ELF-1 (cell line): ENCODE results near the gene RPS25.
"Not testable (repeated sequence)": the region's sequence is repeated elsewhere in the genome, so short reads cannot be mapped to it uniquely, and the experiment has no call there.

Source experiments
- DNase-seq: peaks from one replicate; pipeline ENCODE4 v3.0.0-alpha.2; 2016; ENCODE audit warnings: low read depth, low spot score

The RPS25 gene

DNA sequence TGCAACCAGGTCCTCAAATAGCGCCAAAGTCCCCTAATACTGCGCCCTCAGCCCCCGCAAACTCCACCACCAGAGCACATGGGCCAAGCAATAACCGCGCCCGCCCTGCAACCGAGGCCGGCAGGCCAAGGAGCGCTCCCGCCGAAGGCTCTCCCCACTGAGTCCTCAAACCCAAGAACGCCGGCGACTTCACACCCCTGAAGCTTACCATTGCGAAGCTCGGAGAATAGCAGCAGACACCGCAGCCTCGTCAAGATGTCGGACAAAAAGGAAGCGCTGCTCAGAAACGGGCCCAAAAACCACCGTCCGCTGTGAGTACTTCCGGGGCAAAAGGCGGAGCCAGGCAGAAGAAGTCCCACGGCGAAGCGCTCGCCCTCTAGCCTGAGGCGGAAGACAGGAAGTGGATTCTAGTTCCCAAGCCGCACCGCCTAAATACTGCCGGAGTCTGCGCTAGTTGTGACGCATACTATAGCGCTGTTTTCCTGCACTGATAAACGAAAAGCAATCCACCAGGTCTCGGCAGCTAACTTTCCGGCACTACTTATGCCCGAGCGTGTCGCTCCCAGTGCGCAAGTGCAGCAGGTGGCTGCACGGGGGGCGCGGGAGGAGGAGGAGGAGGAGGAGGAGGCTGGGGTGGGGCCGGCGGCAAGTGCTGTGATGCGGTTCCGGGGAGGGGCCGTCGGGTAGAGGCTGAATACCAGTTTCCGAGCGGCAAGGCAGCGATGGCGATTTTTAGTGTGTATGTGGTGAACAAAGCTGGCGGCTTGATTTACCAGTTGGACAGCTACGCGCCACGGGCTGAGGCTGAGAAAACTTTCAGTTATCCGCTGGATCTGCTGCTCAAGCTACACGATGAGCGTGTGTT lies at the start of gene RPS25, which contains the start of gene TRAPPC4:
Gene RPS25, minus strand, starts transcription at position 270 of the 865 bp plus-strand sequence. Its CDS starts 59 bp downstream, at position 211.
Gene TRAPPC4, plus strand, starts transcription at position 693 of the 865 bp plus-strand sequence. Its CDS starts 30 bp downstream, at position 723.
- peak; percentile 97 for DNase-seq

GRCh38 chr11:119067371-119068222 lies 49.5 kb upstream of the RPS25 start, which contains the start of gene VPS11:
Gene VPS11 (plus strand): TSS chr11:119067818. CDS start chr11:119067824, 6 bp downstream.
- peak; percentile 96 for DNase-seq

DNA sequence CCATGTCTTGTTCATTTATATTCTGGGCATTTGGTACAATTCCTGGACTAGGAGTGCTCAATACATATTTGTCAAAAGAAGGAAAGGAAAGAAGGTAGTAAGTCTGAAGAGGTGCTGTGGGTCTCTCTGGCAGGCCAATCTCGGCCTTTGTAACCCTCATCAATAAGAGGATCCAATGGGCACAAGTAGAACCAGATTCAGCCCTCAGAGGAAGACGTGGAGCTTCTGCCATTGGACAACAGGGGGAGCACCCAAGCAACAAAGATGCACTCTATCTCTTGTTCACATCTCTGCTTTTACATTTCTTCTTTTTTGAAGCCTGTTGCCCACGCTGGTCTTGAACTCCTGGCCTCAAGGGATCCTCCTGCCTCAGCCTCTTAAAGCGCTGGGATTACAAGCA lies 47.2 kb upstream of the RPS25 start:
- peak; percentile 47 for DNase-seq

GRCh38 chr11:119062779-119063178 lies 44.6 kb upstream of the RPS25 start:
- DNase-seq = no peak

- DNase-seq = no peak
Measured at GRCh38 chr11:119061256-119061655, 43.1 kb upstream of the RPS25 start.

DNA sequence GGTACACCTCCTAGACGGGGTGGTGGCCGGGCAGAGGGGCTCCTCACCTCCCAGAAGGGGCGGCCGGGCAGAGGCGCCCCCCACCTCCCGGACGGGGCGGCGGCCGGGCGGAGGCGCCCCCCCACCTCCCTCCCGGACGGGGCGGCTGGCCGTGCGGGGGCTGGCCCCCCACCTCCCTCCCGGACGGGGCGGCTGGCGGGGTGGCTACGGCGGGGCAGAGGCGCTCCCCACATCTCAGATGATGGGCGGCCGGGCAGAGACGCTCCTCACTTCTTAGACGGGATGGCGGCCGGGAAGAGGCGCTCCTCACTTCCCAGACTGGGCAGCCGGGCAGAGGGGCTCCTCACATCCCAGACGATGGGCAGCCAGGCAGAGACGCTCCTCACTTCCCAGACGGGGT lies 41.0 kb upstream of the RPS25 start:
- DNase-seq = not testable (repeated sequence)

DNA sequence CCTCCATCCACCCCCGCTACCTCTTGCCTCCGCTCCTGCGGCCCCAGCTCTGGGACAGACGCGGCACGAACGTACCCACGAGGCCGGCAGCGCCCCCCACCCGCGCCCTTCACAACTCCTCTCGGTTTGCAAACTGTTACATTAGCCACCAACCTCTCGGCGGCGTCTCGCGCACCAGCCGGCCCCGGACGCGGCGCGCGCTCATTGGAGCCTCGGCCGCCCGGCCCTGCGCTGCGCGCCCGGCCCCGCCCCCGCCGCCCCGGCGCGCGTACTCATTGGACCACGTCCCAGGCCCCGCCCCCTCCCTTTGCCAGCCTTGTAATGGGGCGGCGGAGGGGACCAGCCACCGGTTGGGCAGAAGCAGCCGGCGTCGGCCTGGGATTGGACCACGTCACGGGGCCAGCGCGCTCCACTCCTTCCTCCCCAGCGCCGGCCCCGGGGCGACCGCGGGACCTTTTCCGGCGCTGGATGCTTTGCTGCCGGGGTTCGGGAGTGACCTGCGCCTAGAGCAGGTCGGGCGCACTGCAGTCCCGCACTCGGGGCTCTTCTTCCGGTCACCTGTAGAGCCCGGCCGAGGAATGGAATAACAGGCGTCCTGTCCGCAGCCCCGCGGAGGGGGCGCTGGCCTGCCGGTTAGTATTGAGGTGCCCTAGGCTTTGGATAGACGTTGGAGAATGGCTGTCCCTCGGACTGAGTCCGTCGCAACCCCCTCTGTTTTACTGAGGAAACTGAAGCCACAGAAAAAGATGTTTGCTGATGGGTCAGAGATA lies 39.0 kb upstream of the RPS25 start, which contains the start of gene HYOU1:
Gene HYOU1, minus strand, starts transcription at position 206 of the 770 bp plus-strand sequence. CDS start 1,045 bp downstream, outside the sequence.
- peak; percentile 99 for DNase-seq

- DNase-seq = peak; percentile 47
Measured at GRCh38 chr11:119056421-119056999, 38.4 kb upstream of the RPS25 start.

DNA sequence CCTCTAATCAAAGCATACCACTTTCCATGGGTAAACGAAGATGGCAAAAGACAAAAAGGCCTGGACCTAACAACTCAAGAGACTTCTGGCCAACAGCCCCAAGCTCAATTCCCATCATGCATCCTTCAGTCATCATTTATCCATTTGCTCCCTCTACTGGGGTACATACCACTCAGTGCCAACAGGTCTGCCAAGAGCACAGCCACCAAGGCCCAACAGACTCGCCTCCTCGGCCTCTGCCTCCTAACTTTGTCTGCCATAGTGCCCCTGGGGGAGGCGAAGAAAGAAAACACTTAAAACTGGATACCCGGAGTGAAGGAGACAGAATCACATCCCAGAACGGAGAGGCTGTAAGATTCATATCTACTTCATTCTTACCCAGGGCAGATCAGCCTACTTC lies 37.8 kb upstream of the RPS25 start:
- DNase-seq = no peak

DNA sequence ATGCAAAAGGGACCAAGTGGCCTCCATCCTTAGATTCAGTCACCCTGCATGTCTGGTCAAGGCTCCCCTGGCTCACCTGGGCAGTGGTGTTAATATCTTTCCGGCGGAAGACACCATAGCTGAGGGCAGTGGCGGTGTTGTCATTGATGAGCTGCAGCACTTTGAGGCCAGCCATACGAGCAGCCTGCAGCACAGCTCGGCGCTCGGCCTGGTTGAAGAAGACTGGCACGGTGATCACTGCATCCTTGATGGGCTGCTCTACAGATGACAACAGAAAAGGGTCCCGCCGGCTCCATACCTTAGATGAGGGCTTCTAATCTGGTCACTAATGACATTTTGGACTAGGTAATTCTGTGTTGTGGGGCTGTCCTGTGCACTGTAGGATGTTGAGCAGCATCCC lies 36.3 kb upstream of the RPS25 start:
- DNase-seq = no peak

- no peak for DNase-seq
Measured at GRCh38 chr11:119052163-119052814, 34.1 kb upstream of the RPS25 start.

DNA sequence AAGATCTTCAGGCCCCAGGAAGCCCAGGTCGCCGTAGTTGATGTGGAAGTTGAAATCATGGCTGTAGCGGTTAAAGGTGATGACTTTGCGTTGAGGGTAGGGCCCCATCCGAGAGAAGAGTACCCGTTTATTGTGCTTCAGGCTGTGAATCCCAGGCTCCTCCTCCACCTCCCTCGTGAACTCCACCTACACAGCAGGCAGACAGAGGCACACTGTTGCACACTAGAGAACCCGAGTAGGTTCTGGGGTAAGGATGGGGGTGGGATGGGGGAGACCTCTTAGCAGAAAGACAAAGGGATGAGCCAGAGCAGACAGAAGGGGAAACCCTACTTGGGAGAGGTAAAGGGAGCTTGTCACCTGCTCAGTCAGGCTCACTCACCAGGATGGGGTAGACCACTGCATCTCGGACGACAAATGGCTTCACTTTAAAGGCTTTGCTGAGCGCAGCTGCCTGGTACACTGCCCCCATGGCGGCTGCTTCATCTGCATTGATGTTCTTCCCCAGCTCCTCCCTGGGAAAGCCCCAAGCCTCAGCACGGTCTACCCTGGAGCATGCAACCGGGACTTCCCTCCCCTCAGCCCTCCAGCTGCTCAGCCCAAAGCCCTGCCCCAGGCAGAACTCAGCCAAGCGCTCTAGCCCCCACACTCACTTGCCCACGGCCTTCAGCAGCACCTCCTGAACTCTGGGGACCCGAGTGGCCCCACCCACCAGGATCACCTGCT lies 33.5 kb upstream of the RPS25 start:
- no peak for DNase-seq

DNA sequence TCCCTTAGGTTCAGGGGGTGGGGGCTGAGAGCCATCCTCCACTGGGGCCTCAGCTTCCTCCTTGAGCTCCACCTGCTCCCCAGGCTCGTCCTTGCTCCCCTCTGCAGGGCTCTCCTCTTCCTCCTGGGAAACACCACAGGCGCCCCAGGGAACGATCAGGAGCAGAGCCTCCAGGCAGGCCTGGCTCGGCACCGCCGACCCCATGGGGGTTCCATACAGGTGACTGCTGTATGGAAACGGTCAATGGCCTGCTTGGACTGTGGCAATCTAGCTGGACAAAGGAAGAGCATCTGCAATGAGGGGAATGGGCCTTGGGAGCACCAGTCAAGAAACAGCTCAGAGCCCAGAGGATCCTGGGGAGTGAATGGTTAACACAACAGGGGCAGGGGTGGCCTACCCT lies 30.9 kb upstream of the RPS25 start:
- DNase-seq = no peak

DNA sequence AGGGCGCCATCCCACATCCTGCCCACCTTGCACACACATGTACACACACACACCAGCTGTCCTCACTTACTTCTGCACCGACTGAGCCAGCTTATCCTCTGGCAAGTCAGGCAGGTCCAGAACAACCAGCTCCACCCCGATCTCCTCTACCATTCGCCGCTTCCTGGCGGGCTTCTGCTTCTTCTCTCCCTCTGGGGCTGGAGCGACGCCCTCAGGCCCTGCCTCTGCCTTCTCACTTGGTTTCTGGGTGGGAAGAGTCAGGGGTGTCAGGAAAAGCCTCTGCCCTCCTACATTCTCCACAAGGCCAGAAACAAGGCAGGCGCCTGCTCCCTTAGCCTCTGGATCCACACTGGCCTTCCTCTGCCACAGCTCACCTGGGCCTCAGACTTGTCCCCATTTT lies 30.5 kb upstream of the RPS25 start:
- DNase-seq = no peak

- DNase-seq = no peak
Measured at GRCh38 chr11:119047205-119047604, 29.1 kb upstream of the RPS25 start.

DNA sequence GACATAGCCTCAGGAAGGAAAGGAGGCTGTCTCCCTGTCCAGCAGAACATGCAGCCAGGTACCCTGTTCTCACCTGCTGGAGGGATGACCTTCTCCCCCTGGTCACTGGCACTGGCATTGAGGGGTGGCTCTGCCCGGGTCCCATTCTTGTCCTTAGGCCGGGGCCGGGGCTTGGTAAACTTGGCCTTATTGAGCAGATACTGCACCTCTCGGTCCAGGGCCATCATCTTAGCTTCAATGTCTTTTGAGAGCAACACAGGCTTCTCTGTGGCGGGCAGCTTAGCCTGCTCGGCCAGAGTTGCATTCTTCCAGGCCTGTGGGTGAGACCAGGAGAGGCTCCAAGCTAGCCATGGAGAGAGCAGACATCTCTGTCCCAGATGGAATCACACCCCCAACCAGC lies 28.3 kb upstream of the RPS25 start:
- no peak for DNase-seq

DNA sequence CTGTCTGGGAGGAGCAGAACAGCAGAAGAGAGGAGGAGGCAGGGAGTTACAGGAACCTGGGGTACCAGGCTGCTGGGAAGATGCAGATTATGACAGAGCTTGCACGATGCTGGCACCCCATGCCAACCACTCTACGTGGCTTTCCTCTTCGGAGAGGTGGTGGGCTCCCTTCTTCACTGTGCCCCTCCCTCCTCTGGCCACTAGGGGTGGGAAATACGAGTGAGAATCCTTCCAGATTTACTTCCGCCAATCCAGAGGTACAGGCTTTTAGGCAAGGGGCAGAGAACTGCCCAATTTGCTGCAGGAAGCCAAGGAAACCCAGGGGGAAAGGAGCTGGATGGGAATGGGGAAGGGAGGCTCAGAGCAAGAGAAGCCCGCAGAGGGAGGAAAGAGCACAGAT lies 26.6 kb upstream of the RPS25 start:
- DNase-seq = no peak

DNA sequence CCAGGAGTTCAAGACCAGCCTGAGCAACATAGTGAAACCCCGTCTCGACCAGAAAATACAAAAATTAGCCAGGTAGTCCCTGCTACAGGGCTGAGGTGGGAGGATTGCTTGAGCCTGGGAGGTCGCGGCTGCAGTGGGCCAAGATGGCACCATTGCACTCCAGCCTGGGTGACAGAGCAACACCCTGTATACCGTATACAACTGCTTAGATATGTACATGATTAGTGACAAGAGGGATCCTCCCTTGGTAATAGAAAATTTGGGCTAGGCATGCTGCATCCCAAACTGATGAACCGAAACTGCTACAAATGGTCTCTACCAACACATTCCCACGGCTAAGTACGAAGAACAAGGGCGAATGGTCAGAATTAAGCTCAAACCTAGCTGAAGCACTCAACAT lies 24.8 kb upstream of the RPS25 start:
- no peak for DNase-seq

- DNase-seq = no peak
Measured at GRCh38 chr11:119041821-119042514, 23.8 kb upstream of the RPS25 start.
